HUES6 (cell line): ENCODE results near the gene MME.

Experiments
- H3K27ac ChIP-seq: 2 replicates; pipeline ENCODE4 v1.7.0; 2013; ENCODE audit warnings: low read depth, mild to moderate bottlenecking, low read length, inconsistent platforms
- H3K27me3 ChIP-seq: 2 replicates; pipeline ENCODE4 v1.6.1; 2013; ENCODE audit warnings: low read length; ENCODE audit not compliant: control insufficient read depth, insufficient read depth
- H3K36me3 ChIP-seq: 2 replicates; pipeline ENCODE4 v1.6.1; 2013; ENCODE audit warnings: low read length; ENCODE audit not compliant: control insufficient read depth, insufficient read depth
- H3K4me1 ChIP-seq: 2 replicates; pipeline ENCODE4 v1.6.1; 2013; ENCODE audit warnings: low read length; ENCODE audit not compliant: control insufficient read depth, insufficient read depth
- H3K4me3 ChIP-seq: 2 replicates; pipeline ENCODE4 v1.5.1; 2013; ENCODE audit warnings: low read depth, low read length
- H3K9ac ChIP-seq: one replicate; pipeline ENCODE4 v1.6.1; 2013; ENCODE audit warnings: mild to moderate bottlenecking, low read length
- H3K9me3 ChIP-seq: 2 replicates; pipeline ENCODE4 v1.6.1; 2013; ENCODE audit warnings: low read depth, low read length; ENCODE audit not compliant: control insufficient read depth, insufficient read depth

Gene MME

GRCh38 chr3:155138677-155139076, 58.6 kb downstream of the MME start:
- no peak overlapping the region for H3K27ac ChIP-seq
- H3K27me3 ChIP-seq = no peaks in the 10 kb centered on the region
- no peak overlapping the region for H3K9ac ChIP-seq
- H3K4me1 ChIP-seq = no peaks in the 10 kb centered on the region
- H3K9me3 ChIP-seq = 0 out of 2 replicates have a peak, but pooled peaks cover 4% of the 10 kb centered on the region
- H3K36me3 ChIP-seq = no peaks in the 10 kb centered on the region
- H3K4me3 ChIP-seq = no peak overlapping the region

- H3K27ac ChIP-seq = no peak overlapping the region
- no peak overlapping the region for H3K4me3 ChIP-seq
- no peak overlapping the region for H3K9ac ChIP-seq
- peaks cover 7% of the 10 kb centered on the region; the same call in 1 of the 2 replicates for H3K36me3 ChIP-seq
- H3K4me1 ChIP-seq = no peaks in the 10 kb centered on the region
- H3K27me3 ChIP-seq = no peaks in the 10 kb centered on the region
- no peaks in the 10 kb centered on the region for H3K9me3 ChIP-seq
Observed at GRCh38 chr3:155147588-155147987, 67.5 kb downstream of the MME start.

DNA sequence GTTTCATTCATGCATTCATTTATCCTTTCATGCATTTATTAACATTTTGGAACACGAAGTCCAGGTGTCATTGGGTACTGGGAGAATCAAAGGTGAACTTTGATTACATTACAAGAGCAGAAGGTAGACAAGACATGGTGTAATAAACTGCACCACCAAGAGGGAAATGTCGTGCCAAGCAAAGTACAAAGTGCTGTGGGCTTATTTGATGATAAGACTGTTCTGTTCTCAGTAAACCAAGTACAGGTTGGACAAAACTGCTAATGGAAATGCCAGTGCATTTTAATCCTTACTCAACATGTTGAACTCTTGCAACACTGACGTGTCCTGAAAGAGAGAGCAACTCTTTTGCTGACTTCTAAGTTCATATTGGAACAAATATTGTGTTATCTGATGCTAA, 69.4 kb downstream of the MME start:
- Histone ChIP-seq H3K4me3 (no peak overlapping the region), H3K9me3 (no peaks in the 10 kb centered on the region), H3K27ac (no peak overlapping the region), H3K9ac (no peak overlapping the region), H3K4me1 (no peaks in the 10 kb centered on the region), H3K36me3 (peaks cover 7% of the 10 kb centered on the region; the same call in 1 of the 2 replicates), H3K27me3 (no peaks in the 10 kb centered on the region)

DNA sequence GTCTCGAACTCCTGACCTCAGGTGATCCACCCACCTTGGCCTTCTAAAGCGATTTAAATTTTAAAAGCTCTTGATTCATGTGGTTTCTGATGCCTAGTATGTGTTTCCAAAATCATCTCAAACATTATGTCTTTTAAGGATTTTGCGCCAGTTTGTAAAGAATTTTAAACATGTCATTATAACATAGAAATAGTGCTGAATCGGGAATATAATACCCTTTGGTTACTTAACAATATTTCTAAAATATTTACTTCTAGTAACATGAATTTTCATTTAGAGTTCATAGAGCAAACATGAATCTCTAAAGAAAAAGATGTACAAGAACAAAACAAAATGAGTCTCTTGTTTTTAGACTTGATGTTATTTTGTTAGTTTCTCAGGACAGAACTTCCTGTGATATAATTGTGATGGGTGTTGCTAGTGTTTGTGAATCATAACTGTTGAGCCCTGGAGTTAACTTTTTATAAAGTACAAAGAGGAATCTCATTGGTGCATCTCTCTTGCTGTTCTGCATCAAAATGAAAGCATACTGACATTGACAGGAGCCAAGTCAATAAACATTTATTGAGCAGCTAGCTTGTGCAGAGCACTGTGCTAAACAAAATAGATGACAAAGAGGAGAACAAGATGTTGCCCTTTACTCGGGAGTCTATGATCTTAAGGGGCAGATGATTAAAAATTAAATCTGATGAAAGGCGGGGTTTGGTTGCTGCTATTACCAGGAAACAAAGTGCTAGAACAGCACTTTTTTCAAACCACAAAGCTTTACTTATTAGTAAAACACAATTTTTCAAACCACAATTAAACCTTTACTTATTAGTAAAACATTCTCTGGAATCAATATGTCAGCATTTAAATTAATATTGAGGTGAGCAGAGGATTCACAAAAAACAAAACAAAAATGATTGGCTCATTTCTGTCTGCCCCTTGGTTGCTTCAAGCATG, 73.4 kb downstream of the MME start:
- H3K36me3 ChIP-seq = peaks cover 7% of the 10 kb centered on the region; the same call in 1 of the 2 replicates
- no peak overlapping the region for H3K9ac ChIP-seq
- no peak overlapping the region for H3K4me3 ChIP-seq
- no peak overlapping the region for H3K27ac ChIP-seq
- no peaks in the 10 kb centered on the region for H3K4me1 ChIP-seq
- H3K27me3 ChIP-seq = no peaks in the 10 kb centered on the region
- H3K9me3 ChIP-seq = no peaks in the 10 kb centered on the region

- H3K27me3 ChIP-seq = no peaks in the 10 kb centered on the region
- no peaks in the 10 kb centered on the region for H3K4me1 ChIP-seq
- no peaks in the 10 kb centered on the region for H3K9me3 ChIP-seq
- no peak overlapping the region for H3K27ac ChIP-seq
- no peak overlapping the region for H3K4me3 ChIP-seq
- H3K9ac ChIP-seq = no peak overlapping the region
- H3K36me3 ChIP-seq = peaks cover 5% of the 10 kb centered on the region; the same call in 1 of the 2 replicates
Observed at GRCh38 chr3:155154255-155154654, 74.1 kb downstream of the MME start.

DNA sequence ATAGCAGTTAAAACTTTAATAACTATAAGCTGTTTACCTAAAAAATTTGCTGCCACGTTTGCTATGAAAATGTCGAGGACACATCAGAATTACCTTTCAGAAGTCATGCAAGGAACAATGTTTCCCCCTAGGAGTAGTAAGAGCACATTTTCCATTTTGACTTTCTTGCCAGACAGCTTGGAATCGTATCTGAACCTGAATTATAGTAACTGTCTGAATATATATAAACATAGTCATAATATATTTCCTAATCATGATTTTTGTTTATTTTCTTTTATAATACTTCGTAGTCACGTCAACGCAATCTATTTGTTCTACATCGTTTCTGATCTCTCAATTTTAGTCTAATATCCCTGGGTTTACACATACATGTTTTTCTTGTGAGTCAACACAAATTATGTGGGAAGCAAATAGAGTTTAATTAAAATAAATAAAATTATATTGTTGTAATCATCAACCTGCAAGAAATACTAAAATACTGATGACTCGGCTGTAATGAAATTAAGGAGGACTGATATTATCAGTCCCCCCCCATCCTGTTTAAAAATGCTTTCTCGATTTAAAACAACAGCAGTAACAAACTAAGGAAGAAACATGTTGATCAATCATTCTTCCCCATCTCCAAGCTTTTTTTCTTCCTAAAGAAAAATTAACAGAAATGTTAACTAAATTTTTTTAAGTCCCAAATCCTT, 78.4 kb downstream of the MME start:
- H3K36me3 ChIP-seq = no peaks in the 10 kb centered on the region; the same call in 1 of the 2 replicates
- H3K4me1 ChIP-seq = no peaks in the 10 kb centered on the region
- no peak overlapping the region for H3K9ac ChIP-seq
- H3K27me3 ChIP-seq = no peaks in the 10 kb centered on the region
- no peak overlapping the region for H3K4me3 ChIP-seq
- H3K9me3 ChIP-seq = no peaks in the 10 kb centered on the region
- H3K27ac ChIP-seq = no peak overlapping the region

DNA sequence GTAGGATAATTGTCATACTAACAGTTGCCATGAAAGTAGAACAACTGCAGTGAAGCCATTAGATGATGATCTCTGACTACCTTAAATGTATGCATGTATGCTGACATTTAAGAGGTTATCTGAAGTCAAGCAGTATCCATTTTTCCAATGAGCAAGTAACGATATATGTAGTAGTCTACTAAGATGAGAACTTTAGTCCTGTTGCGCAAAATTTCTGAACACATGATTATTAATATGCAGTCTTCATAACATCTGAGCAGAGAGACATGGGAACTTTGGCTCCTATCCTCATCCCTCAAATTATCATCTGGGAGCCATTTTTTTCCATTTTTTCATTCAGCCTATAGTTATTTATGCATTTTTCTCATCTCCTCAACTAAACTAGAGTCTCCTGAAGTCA, 79.2 kb downstream of the MME start:
- no peak overlapping the region for H3K27ac ChIP-seq
- H3K27me3 ChIP-seq = no peaks in the 10 kb centered on the region
- H3K36me3 ChIP-seq = no peaks in the 10 kb centered on the region; the same call in 1 of the 2 replicates
- H3K9me3 ChIP-seq = no peaks in the 10 kb centered on the region
- no peaks in the 10 kb centered on the region for H3K4me1 ChIP-seq
- H3K9ac ChIP-seq = no peak overlapping the region
- no peak overlapping the region for H3K4me3 ChIP-seq

DNA sequence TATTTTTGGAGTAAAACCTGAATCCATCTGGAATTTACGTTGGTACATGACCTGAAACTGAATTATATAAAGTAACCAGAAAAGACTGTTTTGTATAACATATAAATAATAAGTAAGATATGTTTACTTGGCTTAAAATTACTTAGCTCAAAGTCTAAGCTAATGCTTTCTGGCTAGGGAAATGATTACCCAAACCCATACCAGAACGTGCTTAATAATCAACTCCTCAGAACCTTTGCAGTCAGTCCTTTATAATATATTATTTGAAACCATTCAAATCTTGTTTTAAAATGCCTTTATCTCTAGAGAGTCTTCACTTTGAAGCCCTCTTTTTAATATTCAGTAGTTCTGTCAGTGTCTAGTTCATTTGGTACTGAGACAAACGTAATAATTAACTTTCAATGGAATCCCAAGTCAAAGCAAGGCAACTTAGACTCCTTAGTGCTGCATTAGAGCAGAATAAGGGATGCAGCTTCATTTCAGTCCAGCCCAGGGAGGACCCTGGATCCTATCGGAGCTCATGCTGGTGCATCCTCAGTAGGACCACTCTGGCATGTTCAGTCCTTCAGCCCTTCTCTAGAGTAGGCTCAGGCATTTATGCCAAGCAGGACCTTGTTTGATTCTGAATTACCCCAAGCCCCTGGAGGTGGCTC, 81.6 kb downstream of the MME start:
- no peak overlapping the region for H3K9ac ChIP-seq
- no peaks in the 10 kb centered on the region for H3K27me3 ChIP-seq
- H3K9me3 ChIP-seq = no peaks in the 10 kb centered on the region
- H3K27ac ChIP-seq = no peak overlapping the region
- H3K36me3 ChIP-seq = no peaks in the 10 kb centered on the region; the same call in 1 of the 2 replicates
- no peak overlapping the region for H3K4me3 ChIP-seq
- no peaks in the 10 kb centered on the region for H3K4me1 ChIP-seq

GRCh38 chr3:155164306-155164705, 84.2 kb downstream of the MME start:
- Histone ChIP-seq H3K9ac (no peak overlapping the region), H3K36me3 (peaks cover 3% of the 10 kb centered on the region; the same call in 1 of the 2 replicates), H3K4me3 (no peak overlapping the region), H3K4me1 (no peaks in the 10 kb centered on the region), H3K27ac (no peak overlapping the region), H3K9me3 (no peaks in the 10 kb centered on the region), H3K27me3 (no peaks in the 10 kb centered on the region)

DNA sequence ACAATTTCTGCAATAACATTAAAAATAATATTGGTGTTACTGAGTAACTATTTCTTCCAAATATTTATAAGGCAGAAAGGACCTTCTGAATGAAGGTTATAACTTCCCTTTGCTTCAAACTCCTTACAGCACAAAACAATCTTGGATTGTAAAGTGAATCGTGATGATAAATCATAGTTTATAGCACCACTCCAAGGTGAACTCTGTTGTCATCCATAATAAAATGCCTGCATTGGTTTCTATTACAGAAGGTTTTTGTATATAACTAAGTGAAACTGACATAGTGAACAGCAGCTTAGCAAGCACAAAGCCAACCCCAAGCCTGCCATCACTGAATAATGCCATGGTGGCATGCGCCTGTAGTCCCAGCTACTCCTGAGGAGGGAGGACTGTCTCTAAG, 86.3 kb downstream of the MME start:
- no peaks in the 10 kb centered on the region for H3K27me3 ChIP-seq
- H3K9me3 ChIP-seq = no peaks in the 10 kb centered on the region
- no peak overlapping the region for H3K4me3 ChIP-seq
- no peak overlapping the region for H3K27ac ChIP-seq
- H3K4me1 ChIP-seq = no peaks in the 10 kb centered on the region
- H3K36me3 ChIP-seq = peaks cover 3% of the 10 kb centered on the region; the same call in 1 of the 2 replicates
- no peak overlapping the region for H3K9ac ChIP-seq
